ENCODE measurements around the gene PHKA2.

The PHKA2 gene

GRCh38 chrX:18855919-18856644 lies 127.8 kb downstream of the PHKA2 start:
- no peak for FAIRE-seq

- peak; percentile 49 for FAIRE-seq
These were observed 136.0 kb downstream of the PHKA2 start for GRCh38 chrX:18847901-18848300.

Measured in colon (tissue), 2 donors.